ENCODE results near the gene PRSS35.
"Not testable (repeated sequence)": the region's sequence is repeated elsewhere in the genome, so short reads cannot be mapped to it uniquely, and the experiment has no call there.

Gene PRSS35

DNA sequence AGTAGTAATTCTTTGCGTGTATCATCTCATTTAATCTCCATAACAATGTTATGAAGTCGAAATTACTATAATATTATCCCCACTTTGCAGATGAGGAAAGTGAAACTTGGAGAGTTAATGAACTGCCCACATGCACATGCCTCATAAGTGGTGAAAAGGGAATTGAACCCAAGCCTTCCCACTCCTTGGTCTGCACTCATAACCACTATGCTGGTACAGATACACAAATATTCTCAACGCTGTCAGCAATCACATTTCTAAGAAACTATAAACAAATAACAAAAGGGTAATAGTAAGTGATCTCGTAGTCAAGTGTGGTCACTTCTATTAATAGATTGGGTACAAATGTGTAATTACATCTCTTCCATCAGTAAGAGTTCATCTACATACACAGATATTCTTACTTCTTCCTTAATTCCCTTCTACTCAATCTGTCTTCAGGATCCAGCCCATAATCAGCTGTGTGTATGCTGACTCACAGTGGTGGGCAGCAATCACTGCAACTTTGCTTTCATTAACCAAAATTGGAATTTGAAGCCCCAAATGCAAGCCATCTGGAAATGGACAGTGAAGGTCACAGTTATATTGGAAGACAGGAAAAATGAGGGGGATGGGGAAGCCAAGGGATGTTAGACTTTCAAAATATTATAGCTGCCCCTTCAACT, 6.6 kb downstream of the PRSS35 start:
- DNase-seq = no peak

DNA sequence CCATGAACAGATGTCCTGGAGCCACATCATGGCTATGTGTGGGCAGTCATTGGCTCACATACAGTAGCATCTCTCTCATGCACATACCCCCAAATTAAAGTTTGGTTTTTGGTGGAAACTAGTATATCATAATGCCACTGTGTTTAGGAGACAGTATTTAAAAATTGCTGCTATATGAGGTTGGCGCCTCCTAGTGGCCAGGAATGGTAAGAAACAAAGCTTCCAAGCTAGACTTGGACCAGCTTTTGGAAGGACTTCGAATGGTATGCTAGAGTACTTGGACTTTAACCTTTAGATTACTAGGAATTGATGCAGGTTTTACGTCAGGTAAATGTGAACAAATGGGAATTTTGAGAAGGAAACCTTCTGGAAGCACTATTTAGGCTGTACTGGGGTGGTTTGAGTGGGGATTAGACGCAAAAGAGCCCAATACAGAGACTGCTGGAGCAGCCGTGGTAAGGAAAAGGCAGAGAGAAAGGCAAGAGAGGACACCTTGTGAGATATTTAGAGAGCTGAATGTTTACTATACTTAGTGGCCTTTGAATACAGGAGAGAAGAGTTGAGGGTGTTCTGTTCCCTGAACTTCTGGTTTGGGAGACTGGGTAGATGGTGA, 23.8 kb downstream of the PRSS35 start:
- DNase-seq = no peak

DNA sequence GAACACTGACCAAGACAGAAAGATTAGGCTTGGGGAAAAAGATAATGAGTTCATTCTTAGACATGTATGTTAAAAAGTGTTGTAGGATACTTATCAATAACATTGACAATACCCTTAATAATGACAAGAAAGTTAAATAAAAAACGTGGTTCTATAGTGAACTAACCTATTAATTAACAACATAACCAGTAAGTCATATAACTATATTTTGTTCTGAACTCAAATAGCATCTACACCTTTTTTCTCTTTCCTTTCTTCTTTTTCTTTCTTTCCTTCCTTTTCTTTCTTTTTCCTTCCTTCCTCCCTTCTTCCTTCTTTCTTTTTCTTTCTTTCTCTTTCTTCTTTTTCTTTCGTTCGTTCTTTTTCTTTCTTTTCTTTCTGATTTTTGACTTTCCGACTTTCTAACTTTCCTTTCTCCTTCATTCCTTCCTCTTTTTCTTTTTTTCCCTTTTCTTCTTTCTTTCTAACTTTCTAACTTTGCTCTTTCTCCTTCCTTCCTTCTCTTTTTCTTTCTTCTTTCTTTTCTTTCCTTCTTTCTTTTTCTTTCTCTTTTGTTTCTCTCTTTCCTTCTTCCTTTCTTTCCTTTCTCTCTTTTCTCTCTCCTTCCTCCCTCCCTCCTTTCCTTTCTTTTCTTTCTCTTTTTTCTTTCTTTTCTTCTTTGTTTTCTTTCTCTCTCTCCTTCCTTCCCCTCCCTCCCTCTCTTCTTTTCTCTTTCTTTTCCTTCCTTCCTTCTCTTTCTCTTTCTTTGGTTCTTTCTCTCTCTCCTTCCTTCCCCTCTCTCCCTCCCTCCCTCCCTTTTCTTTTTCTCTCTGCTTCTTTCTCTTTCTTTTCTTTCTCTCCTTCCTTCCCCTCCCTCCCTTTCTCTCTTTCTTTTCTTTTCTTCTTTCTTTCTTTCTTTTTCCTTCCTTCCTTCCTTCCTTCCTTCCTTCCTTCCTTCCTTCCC, 24.6 kb downstream of the PRSS35 start:
- no peak for DNase-seq

DNA sequence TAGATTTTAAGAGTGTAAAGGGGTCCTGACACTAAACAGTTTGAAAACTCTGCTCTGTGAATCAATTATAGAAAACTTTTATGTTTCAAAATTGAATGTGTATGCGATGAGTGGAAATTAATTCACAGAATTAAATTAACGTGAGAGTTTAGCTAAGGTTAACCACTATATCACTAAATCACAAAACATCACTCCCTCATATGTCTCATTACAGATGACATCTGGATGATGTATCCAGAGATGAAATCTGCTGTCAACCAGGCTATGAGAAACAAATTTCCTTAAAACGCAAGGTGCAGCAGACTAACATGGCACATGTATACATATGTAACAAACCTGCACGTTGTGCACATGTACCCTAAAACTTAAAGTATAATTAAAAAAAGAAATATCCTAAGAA, 27.3 kb downstream of the PRSS35 start:
- no peak for DNase-seq

DNA sequence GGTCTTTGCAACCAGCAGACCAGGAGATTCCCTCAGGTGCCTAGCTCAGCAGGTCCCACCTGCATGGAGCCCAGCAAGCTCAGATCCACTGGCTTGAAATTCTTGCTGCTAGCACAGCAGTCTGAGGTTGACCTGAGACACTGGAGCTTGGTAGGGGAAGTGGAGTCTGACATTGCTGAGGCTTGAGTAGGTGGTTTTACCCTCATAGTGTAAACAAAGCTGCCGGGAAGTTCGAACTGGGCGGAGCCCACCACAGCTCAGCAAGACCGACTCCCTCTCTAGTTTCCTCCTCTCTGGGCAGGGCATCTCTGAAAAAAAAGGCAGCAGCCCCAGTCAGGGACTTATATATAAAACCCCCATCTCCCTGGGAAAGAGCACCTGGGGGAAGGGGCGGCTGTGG, 34.3 kb downstream of the PRSS35 start:
- no peak for DNase-seq

DNA sequence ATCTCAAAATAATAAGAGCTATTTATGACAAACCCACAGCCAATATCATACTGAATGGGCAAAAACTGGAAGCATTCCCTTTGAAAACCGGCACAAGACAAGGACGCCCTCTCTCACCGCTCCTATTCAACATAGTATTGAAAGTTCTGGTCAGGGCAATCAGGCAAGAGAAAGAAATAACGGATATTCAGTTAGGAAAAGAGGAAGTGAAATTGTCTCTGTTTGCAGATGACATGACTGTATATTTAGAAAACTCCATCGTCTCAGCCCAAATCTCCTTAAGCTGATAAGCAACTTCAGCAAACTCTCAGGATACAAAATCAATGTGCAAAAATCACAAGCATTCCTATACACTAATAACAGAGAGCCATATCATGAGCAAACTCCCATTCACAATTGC, 38.1 kb downstream of the PRSS35 start:
- DNase-seq = not testable (repeated sequence)

DNA sequence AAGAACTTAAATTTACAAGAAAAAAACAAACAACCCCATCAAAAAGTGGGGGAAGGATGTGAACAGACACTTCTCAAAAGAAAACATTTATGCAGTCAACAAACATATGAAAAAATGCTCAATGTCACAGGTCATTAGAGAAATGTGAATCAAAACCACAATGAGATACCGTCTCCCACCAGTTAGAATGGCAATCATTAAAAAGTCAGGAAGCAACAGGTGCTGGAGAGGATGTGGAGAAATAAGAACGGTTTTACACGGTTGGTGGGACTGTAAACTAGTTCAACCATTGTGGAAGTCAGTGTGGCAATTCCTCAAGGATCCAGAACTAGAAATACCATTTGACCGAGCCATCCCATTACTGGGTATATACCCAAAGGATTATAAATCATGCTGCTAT, 39.4 kb downstream of the PRSS35 start:
- not testable (repeated sequence) for DNase-seq

DNA sequence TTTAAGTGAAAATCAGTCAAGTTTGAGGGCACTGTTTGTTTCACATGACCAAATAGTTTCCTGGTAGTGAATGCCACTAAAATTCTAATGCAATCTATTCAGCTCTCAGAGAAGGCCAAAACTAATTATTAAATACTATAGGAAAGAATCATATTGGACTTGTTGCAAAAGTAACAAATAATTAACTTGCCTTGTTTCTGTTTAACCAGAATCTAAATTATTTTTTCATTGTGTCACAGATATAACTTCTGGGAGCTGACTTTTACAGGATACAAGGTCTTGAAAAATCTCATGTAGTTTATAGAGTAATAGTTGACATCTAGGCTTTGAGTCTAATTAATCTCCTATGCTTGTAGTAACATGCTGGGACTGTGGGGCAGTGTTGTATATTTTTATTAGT, 44.5 kb downstream of the PRSS35 start:
- DNase-seq = no peak

DNA sequence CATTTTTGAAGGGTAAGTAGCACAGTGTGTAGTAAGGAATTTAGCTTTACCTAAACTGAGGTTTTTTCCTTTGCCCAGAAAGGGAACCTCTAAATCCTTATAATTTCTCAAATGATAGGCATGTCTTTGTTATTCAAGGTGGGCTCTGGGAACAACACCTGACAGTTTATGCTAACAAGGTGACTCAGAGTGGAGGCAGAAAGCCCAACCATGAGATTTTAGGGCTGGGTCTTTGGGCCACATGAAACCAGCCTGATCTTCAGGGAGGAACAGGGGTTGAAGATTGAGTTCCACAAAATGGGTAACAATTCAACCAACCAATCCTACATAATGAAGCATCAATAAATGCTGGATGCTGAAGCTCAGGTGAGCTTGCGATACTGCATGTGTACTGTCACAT, 46.6 kb downstream of the PRSS35 start:
- no peak for DNase-seq

DNA sequence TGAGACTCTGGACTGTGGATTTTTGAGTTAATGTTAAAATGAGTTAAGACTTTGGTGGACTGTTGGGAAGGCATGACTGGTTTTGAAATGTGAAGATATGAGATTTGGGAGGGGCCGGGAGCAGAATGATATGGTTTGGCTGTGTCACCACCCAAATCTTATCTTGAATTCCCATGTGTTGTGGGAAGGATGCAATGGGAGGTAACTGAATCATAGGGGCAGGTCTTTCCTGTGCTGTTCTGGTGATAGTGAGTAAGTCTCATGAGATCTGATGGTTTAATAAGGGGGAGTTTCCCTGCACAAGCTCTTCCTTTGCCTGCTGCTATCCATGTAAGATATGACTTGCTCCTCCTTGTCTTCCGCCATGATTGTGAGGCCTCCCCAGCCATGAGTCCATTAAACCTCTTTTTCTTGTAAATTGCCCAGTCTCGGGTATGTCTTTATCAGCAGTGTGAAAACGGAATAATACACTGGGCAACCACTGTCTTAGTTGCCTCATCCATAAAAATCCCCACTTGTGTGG, 59.4 kb downstream of the PRSS35 start:
- not testable (repeated sequence) for DNase-seq

DNA sequence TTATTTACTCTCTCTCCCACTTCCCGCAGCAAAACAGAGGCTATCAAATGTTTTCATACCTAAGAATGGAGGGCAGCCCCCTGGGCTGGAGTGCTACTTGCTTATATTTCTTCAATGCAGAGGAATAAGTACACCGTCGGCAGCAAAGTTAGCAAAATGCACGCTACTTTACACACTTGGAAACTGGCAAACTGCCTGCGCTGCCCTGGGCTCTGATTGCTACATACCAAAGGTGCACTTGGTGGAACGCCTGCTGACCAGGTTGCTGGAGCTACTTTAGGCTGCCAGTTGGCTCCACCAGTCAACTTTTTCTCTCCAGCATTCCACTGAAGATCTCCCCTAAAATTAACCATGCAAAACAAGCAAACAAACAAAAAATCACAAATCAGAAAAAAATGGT, 62.4 kb downstream of the PRSS35 start:
- no peak for DNase-seq
